Panc1 (cell line): Measurements from ENCODE around the gene SPACA7.

Source experiments
- POLR2AphosphoS5 ChIP-seq: IDR thresholded peaks from 2 replicates; pipeline ENCODE4 v1.6.1; 2012; ENCODE audit warnings: mild to moderate bottlenecking, low read depth, low read length, moderate library complexity
- SIN3A ChIP-seq: IDR thresholded peaks from 2 replicates; pipeline ENCODE4 v1.6.1; 2012; ENCODE audit warnings: low read depth, mild to moderate bottlenecking, low read length, moderate library complexity, borderline replicate concordance; ENCODE audit not compliant: insufficient read depth
- TCF7L2 ChIP-seq: IDR thresholded peaks from 2 replicates; pipeline ENCODE4 v1.6.1; 2011; ENCODE audit warnings: mild to moderate bottlenecking, low read depth, low read length, inconsistent platforms
- TF ChIP-seq, protein P1 (sequence below): fragments of 450-650 bp; IDR thresholded peaks from 2 replicates; pipeline ENCODE4 v1.5.1; 2017; ENCODE audit warnings: mild to moderate bottlenecking
- TF ChIP-seq, protein P2 (sequence below), 2 experiments: IDR thresholded peaks; 2 replicates each; pipeline ENCODE4 v1.6.1; 2011 to 2012; ENCODE audit warnings: low read depth in 2 of 2, control low read depth in 1 of 2, low read length in 1 of 2, mild to moderate bottlenecking in 1 of 2, moderate library complexity in 1 of 2; ENCODE audit not compliant: insufficient read depth in 1 of 2

DNA sequence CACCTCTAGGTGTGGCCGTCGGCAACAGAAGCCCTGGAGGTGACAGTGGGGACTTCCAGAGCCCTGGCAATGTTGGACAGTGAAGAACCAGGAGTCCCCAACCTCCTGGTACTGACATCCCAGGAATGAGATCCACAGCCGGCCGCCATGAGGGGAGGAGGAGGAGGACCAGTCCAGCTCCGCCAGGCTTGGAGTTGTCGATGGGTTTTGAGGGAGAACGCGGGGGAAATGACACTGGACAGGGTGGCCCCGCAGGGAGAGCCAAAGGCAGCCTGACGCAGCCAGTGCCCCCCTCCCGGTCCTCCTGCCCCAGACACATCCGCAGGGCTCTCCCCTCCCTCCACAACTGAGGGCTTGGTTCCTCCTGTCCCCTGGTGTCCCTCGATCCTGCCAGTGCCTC lies 57.9 kb downstream of the SPACA7 start:
- no peak for TF ChIP-seq SIN3A
- TF ChIP-seq, protein P1, sequence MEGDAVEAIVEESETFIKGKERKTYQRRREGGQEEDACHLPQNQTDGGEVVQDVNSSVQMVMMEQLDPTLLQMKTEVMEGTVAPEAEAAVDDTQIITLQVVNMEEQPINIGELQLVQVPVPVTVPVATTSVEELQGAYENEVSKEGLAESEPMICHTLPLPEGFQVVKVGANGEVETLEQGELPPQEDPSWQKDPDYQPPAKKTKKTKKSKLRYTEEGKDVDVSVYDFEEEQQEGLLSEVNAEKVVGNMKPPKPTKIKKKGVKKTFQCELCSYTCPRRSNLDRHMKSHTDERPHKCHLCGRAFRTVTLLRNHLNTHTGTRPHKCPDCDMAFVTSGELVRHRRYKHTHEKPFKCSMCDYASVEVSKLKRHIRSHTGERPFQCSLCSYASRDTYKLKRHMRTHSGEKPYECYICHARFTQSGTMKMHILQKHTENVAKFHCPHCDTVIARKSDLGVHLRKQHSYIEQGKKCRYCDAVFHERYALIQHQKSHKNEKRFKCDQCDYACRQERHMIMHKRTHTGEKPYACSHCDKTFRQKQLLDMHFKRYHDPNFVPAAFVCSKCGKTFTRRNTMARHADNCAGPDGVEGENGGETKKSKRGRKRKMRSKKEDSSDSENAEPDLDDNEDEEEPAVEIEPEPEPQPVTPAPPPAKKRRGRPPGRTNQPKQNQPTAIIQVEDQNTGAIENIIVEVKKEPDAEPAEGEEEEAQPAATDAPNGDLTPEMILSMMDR = no peak
- TF ChIP-seq, protein P2, sequence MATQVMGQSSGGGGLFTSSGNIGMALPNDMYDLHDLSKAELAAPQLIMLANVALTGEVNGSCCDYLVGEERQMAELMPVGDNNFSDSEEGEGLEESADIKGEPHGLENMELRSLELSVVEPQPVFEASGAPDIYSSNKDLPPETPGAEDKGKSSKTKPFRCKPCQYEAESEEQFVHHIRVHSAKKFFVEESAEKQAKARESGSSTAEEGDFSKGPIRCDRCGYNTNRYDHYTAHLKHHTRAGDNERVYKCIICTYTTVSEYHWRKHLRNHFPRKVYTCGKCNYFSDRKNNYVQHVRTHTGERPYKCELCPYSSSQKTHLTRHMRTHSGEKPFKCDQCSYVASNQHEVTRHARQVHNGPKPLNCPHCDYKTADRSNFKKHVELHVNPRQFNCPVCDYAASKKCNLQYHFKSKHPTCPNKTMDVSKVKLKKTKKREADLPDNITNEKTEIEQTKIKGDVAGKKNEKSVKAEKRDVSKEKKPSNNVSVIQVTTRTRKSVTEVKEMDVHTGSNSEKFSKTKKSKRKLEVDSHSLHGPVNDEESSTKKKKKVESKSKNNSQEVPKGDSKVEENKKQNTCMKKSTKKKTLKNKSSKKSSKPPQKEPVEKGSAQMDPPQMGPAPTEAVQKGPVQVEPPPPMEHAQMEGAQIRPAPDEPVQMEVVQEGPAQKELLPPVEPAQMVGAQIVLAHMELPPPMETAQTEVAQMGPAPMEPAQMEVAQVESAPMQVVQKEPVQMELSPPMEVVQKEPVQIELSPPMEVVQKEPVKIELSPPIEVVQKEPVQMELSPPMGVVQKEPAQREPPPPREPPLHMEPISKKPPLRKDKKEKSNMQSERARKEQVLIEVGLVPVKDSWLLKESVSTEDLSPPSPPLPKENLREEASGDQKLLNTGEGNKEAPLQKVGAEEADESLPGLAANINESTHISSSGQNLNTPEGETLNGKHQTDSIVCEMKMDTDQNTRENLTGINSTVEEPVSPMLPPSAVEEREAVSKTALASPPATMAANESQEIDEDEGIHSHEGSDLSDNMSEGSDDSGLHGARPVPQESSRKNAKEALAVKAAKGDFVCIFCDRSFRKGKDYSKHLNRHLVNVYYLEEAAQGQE (IDR thresholded peaks at IDR 0.05; ENCODE audit: insufficient read depth in 1 of 2, low read depth in 2 of 2, low read length in 1 of 2) = no peak
- TF ChIP-seq POLR2AphosphoS5 = no peak
- TF ChIP-seq TCF7L2 = no peak
